ENCODE measurements around the gene IL15RA.
"Not testable (repeated sequence)": the region's sequence is repeated elsewhere in the genome, so short reads cannot be mapped to it uniquely, and the experiment has no call there.

IL15RA gene

DNA sequence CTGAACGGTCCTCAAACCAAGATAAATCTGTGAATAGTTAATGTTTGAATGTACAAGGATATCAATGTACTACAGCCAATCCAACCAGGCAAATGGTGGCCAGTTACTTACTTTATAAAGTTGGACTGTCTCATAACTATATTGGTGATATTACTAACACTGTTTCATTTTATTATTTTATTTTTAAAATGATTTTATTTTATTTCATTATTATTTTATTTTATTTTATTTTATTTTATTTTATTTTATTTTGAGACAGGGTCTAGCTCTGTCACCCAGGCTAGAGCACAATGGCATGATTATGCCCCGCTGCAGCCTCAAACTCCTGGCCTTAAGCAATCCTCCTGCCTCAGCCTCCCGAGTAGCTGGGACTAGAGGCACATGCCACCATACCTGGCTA is 6.8 kb downstream of the IL15RA start:
- Histone ChIP-seq H3K4me1 (ENCODE audit: insufficient read depth, low read length) (no peaks in the 10 kb centered on the region), H3K36me3 (ENCODE audit: insufficient read depth, low read length) (no peaks in the 10 kb centered on the region), H3K9ac (ENCODE audit: low read depth, low read length) (no peak overlapping the region), H3K9me3 (ENCODE audit: control insufficient read depth, insufficient read depth, low read length) (no peaks in the 10 kb centered on the region)

- H3K4me1 ChIP-seq (ENCODE audit: insufficient read depth, low read length): no peaks in the 10 kb centered on the region
- no peaks in the 10 kb centered on the region for H3K36me3 ChIP-seq (ENCODE audit: insufficient read depth, low read length)
- H3K9ac ChIP-seq (ENCODE audit: low read depth, low read length): no peak overlapping the region
- H3K9me3 ChIP-seq (ENCODE audit: control insufficient read depth, insufficient read depth, low read length): no peaks in the 10 kb centered on the region
These were observed 7.3 kb downstream of the IL15RA start for GRCh38 chr10:5970066-5970465.

DNA sequence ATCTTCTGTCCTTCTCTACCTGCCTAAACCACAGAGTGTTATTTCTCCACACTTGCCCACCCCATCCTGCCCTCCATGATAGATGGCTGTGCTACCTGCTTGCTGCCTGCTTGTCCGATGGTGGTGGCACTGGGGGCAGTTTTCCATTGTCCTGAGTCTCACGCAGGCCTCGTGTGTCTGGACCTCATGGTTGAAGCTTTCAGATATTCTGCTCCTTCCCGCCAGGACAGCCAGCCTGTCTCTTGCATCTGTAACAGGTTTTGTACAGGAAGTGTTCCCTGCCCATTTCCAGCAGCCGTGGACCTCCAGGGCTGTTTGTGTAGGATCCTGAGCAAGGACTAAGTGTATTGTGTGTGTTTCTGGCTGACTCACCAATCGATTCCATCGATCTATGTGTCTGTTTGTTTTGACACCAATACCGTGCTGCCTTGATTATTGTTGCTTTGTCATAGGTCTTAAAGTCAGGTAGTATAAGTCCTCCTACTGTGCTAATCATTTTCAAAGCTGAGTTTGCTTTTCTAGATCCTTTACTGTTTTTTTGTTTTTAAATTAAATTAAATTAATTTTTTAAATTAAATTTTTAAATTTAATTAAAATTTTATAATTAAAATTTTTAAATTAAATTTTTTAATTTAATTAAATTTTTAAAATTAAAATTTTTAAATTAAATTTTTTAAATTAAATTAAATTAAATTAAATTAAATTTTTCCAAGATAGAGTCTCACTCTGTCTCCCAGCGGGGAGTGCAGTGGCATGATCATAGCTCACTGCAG is 8.5 kb downstream of the IL15RA start:
- no peak overlapping the region for H3K9ac ChIP-seq (ENCODE audit: low read depth, low read length)
- no peaks in the 10 kb centered on the region for H3K36me3 ChIP-seq (ENCODE audit: insufficient read depth, low read length)
- no peaks in the 10 kb centered on the region for H3K4me1 ChIP-seq (ENCODE audit: insufficient read depth, low read length)
- no peaks in the 10 kb centered on the region for H3K9me3 ChIP-seq (ENCODE audit: control insufficient read depth, insufficient read depth, low read length)

DNA sequence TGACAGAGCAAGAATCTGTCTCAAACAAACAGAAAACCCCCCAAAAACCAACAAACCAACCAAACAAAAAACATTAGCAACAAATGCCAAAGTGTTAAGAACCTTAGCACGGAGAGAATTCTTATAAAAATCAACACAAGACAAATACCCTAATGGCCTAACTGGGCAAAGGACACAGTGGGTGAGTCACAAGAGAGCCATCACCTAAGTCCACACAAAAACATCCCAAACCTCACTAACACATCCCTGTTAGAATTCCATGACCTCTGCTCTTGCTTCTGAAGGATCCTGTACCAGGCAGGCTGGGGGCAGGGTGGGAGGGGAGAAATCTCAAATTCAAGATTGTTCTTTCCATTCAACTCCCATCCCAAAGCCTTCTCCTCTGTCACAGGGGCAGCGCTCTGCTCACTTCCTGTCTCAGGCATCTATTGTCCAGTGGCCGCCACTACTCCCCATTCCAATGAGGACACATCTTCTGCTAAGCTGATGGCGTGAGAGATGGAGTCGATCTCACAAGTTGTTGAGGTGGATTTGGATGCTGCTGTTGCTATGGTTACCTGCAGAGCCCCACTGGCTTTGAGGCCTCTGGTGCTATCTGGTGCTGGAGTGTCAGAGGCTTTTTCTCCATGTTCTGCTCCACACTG is 9.2 kb downstream of the IL15RA start:
- Histone ChIP-seq H3K4me1 (ENCODE audit: insufficient read depth, low read length) (no peaks in the 10 kb centered on the region), H3K9ac (ENCODE audit: low read depth, low read length) (no peak overlapping the region), H3K36me3 (ENCODE audit: insufficient read depth, low read length) (no peaks in the 10 kb centered on the region), H3K9me3 (ENCODE audit: control insufficient read depth, insufficient read depth, low read length) (no peaks in the 10 kb centered on the region)

DNA sequence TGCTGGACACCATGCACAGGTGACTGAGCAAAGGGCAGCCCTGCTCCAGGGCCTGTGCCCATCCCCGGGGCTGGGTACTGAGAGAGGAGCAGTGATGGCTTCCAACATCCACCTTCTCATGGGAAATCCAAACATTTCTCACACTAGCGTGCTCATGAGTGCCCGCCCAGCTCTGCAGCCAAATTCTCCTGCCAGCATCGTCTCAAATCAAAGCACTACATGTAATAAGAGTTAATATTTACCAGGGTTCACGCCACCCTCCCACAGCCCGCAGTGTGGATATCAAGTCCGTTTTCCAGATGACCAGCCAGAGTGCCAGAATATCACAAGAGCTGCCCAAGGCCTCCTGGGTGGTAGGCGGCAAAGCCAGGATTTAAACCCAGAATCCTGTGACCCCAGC is 12.1 kb downstream of the IL15RA start:
- Histone ChIP-seq H3K9me3 (ENCODE audit: control insufficient read depth, insufficient read depth, low read length) (no peaks in the 10 kb centered on the region), H3K36me3 (ENCODE audit: insufficient read depth, low read length) (no peaks in the 10 kb centered on the region), H3K4me1 (ENCODE audit: insufficient read depth, low read length) (no peaks in the 10 kb centered on the region), H3K9ac (ENCODE audit: low read depth, low read length) (no peak overlapping the region)

GRCh38 chr10:5964736-5965135 is 12.6 kb downstream of the IL15RA start:
- no peaks in the 10 kb centered on the region for H3K36me3 ChIP-seq (ENCODE audit: insufficient read depth, low read length)
- no peak overlapping the region for H3K9ac ChIP-seq (ENCODE audit: low read depth, low read length)
- no peaks in the 10 kb centered on the region for H3K9me3 ChIP-seq (ENCODE audit: control insufficient read depth, insufficient read depth, low read length)
- H3K4me1 ChIP-seq (ENCODE audit: insufficient read depth, low read length): no peaks in the 10 kb centered on the region

DNA sequence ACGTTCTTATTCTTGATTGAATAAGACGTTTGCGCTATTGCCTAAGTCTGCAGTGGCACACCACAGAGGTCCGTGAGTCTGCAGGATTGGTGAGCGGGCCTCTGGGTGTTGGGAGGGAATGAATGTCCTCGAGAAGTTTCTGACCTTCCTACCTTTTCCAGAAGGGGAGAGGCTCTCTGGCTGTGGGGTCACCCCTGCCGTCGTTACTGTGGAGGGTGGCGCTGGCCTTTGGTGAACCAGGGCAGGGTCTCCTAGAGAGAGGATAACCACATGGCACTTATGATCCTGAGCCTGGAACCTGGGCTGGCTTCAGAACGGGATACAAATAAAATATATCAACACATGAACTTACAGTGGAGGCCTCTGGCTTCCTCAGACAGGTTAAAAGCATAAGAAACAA is 13.8 kb downstream of the IL15RA start:
- peaks cover 3% of the 10 kb centered on the region; the same call in 1 of the 2 replicates for H3K4me1 ChIP-seq (ENCODE audit: insufficient read depth, low read length)
- H3K9ac ChIP-seq (ENCODE audit: low read depth, low read length): no peak overlapping the region
- H3K9me3 ChIP-seq (ENCODE audit: control insufficient read depth, insufficient read depth, low read length): no peaks in the 10 kb centered on the region
- no peaks in the 10 kb centered on the region for H3K36me3 ChIP-seq (ENCODE audit: insufficient read depth, low read length)

DNA sequence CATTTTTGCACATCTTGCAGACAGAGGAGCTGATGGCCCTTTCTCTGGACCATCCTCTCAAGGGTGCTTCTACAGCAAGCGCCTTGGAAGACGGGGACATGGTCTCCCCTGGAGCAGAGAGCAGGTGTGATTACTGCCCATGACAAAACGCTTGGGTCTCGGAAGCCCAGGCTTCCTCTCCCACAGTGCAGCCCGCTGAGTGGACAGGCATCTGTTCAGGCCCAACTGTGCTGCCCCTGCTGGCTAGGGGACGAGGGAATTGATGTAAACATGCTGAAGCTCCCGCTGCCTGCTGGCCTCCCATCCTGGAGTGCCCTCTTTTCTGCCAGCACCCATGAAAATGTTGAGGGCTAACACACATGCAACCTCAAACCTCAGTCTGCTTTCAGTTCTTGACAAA is 14.3 kb downstream of the IL15RA start:
- Histone ChIP-seq H3K9me3 (ENCODE audit: control insufficient read depth, insufficient read depth, low read length) (no peaks in the 10 kb centered on the region), H3K4me1 (ENCODE audit: insufficient read depth, low read length) (peaks cover 3% of the 10 kb centered on the region; the same call in 1 of the 2 replicates), H3K9ac (ENCODE audit: low read depth, low read length) (no peak overlapping the region), H3K36me3 (ENCODE audit: insufficient read depth, low read length) (no peaks in the 10 kb centered on the region)

DNA sequence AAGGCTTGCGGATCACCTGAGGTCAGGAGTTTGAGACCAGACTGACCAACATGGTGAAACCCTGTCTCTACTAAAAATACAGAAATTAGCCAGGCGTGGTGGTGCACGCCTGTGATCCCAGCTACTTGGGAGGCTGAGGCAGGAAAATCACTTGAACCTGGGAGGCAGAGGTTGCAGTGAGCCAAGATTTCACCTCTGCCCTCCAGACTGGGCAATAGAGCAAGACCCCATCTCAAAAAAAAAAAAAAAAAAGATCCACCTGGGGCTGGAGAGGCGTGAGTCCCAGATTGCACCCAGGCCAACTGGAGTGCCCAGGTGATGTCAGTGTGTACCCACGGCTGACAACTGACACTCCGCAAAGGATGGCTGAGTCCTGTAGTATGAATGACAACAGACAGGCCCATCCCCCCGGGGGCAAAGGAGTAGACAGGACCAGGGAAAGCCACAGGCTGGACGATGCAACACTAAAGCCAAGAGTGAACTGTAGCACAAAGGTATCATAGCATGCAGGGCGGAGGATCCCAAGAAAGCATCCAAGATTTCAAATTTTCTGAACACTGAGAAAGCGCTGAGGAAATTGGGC is 14.9 kb downstream of the IL15RA start:
- not testable (repeated sequence) for H3K9ac ChIP-seq (ENCODE audit: low read depth, low read length); H3K36me3 ChIP-seq (ENCODE audit: insufficient read depth, low read length); H3K9me3 ChIP-seq (ENCODE audit: control insufficient read depth, insufficient read depth, low read length); H3K4me1 ChIP-seq (ENCODE audit: insufficient read depth, low read length)

DNA sequence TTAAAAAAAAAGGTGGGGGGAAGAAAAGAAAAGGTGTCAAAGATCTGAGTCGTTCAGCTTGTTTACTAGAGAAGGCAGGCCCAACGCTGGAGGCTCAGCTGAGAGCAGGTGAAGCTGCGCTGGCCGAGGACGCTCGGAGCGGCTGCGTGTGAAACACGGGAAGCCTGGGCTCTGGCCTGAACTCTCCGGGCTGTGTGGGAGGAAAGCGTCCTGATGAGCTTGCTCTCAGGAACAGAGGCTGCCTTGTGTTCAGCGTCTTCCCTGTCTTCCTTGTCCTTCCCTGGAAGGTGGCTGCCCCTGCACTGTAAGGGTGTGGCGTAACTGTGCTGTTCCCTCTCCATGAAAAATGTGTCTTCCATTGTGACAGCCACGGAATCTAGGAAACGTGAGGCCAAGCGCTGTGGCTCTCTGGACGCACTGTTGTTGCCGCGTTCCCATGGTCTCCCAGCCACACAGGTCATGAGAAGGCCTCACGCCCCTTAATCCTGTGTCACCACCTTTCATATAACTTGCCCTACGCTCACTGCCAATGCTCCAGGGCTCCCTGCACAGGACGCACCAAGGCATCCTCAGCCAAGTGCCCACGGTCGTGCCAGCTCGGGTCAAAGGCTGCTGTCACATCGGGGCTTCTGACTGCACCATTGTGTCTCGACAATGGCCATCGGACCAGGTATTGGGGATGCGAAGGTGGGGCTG is 15.8 kb downstream of the IL15RA start:
- no peak overlapping the region for H3K9ac ChIP-seq (ENCODE audit: low read depth, low read length)
- no peaks in the 10 kb centered on the region for H3K9me3 ChIP-seq (ENCODE audit: control insufficient read depth, insufficient read depth, low read length)
- H3K36me3 ChIP-seq (ENCODE audit: insufficient read depth, low read length): no peaks in the 10 kb centered on the region
- H3K4me1 ChIP-seq (ENCODE audit: insufficient read depth, low read length): peaks cover 3% of the 10 kb centered on the region; the same call in 1 of the 2 replicates

DNA sequence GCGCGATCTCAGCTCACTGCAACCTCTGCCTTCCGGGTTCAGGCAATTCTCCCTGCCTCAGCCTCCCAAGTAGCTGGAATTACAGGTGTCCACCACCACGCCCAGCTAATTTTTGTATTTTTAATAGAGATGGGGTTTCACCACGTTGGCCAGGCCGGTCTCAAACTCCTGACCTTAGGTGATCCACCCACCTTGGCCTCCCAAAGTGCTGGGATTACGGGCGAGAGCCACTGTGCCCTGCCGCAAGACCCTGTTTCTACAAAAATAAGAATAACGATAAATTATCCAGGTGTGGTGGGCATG is 16.4 kb downstream of the IL15RA start:
- not testable (repeated sequence) for H3K9me3 ChIP-seq (ENCODE audit: control insufficient read depth, insufficient read depth, low read length); H3K36me3 ChIP-seq (ENCODE audit: insufficient read depth, low read length); H3K9ac ChIP-seq (ENCODE audit: low read depth, low read length); H3K4me1 ChIP-seq (ENCODE audit: insufficient read depth, low read length)

- Histone ChIP-seq H3K4me1 (ENCODE audit: insufficient read depth, low read length) (peaks cover 3% of the 10 kb centered on the region; the same call in 1 of the 2 replicates), H3K36me3 (ENCODE audit: insufficient read depth, low read length) (no peaks in the 10 kb centered on the region), H3K9ac (ENCODE audit: low read depth, low read length) (no peak overlapping the region), H3K9me3 (ENCODE audit: control insufficient read depth, insufficient read depth, low read length) (no peaks in the 10 kb centered on the region)
These were observed 17.0 kb downstream of the IL15RA start for GRCh38 chr10:5960070-5960972.

DNA sequence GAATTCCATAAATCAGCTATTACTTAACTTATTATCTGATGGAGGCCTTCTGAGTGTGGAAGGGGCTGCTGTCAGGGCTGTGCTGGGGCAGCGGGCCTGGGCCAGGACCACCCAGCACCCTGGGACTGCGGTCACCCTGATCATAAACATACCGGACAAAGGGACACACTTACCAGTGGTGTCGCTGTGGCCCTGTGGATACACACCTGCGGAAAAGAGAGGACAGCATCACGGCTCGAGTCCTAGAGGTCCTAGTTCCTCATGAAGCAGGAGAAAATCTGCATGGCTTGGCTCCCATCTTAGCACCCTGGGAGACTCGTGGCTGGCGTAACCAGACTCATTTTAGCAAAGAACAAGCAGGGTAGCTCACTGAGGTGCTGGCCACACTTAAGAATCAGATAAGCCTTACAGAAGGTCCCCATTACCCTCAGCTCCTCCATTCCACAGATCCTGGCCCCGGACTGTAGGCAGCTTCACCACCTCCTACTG is 17.7 kb downstream of the IL15RA start:
- Histone ChIP-seq H3K9me3 (ENCODE audit: control insufficient read depth, insufficient read depth, low read length) (no peaks in the 10 kb centered on the region), H3K4me1 (ENCODE audit: insufficient read depth, low read length) (peaks cover 3% of the 10 kb centered on the region; the same call in 1 of the 2 replicates), H3K36me3 (ENCODE audit: insufficient read depth, low read length) (no peaks in the 10 kb centered on the region), H3K9ac (ENCODE audit: low read depth, low read length) (no peak overlapping the region)

DNA sequence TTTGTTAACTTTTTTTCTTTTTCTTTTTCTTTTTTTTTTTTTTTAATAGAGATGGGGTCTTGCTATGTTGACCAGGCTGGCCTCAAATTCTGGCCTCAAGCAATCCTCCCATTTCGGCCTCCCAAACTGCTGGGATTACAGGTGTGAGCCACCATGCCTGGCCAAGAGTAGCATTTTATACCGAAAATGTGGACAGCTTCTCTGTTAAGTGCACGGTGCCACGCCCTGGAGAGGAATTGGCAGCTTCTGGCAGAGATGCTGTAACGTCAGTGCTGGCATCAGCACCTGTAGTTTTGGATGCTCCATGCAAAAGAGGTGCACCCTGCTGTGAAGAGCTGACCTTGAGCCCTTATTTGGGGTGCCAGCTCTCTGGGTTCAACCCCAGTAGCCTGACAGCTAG is 18.2 kb downstream of the IL15RA start:
- H3K9me3 ChIP-seq (ENCODE audit: control insufficient read depth, insufficient read depth, low read length): no peaks in the 10 kb centered on the region
- no peak overlapping the region for H3K9ac ChIP-seq (ENCODE audit: low read depth, low read length)
- H3K36me3 ChIP-seq (ENCODE audit: insufficient read depth, low read length): no peaks in the 10 kb centered on the region
- peaks cover 3% of the 10 kb centered on the region; the same call in 1 of the 2 replicates for H3K4me1 ChIP-seq (ENCODE audit: insufficient read depth, low read length)

All from ES-I3 (cell line).